T47D (cell line): ENCODE measurements around the gene UPK2.

Source experiments
- DNase-seq, 2 experiments: peaks; one replicate each; pipeline versions ENCODE4 v3.0.0 to v3.0.0-alpha.2; 2011 to 2012; ENCODE audit warnings: low read depth in 1 of 2, low spot score in 1 of 2
- JUND ChIP-seq: IDR thresholded peaks from 2 replicates; pipeline ENCODE4 v1.6.1; 2012; ENCODE audit warnings: low read depth
- in situ Hi-C: cut with HindIII; loops from 2 replicates; pipeline ENCODE4 v1.10.0; 2016; ENCODE audit warnings: low sequenced_read_pairs, low pct_unique_long_range_greater_than_20kb

UPK2 gene

GRCh38 chr11:118996926-118997626 is 41.0 kb downstream of the UPK2 start:
- no peak for DNase-seq
- TF ChIP-seq JUND, result no peak
- in situ Hi-C loops, result no loop called here

GRCh38 chr11:118997627-118998387 is 41.7 kb downstream of the UPK2 start, which contains the start of gene CENATAC:
TSS of gene CENATAC (plus strand) at chr11:118998138. CDS start at chr11:118998198, 60 bp downstream.
- no peak for TF ChIP-seq JUND
- in situ Hi-C loops, result no loop called here
- DNase-seq, result peak; percentile 94 to 99

GRCh38 chr11:118998388-118998717 is 42.3 kb downstream of the UPK2 start:
- in situ Hi-C loops, result no loop called here
- DNase-seq, result peak in 1 of 2 experiments; percentile 33
- no peak for TF ChIP-seq JUND

GRCh38 chr11:118998822-118999221 is 42.7 kb downstream of the UPK2 start:
- DNase-seq, result peak; percentile 72 to 79
- in situ Hi-C loops, result no loop called here
- TF ChIP-seq JUND, result peak; percentile 91

GRCh38 chr11:119000906-119001305 is 44.8 kb downstream of the UPK2 start:
- in situ Hi-C loops, result no loop called here

GRCh38 chr11:119006656-119007055 is 50.6 kb downstream of the UPK2 start:
- TF ChIP-seq JUND, result no peak
- no peak for DNase-seq
- in situ Hi-C loops, result no loop called here

More at GRCh38 chr11:119000906-119001305, 44.8 kb downstream of the UPK2 start:
- no peak for DNase-seq
- TF ChIP-seq JUND, result no peak
